T-helper 1 cell treated with Interleukin-12 subunit alpha and Interleukin-12 subunit beta and Interleukin-4 antibody, amounts not matched to agents 30 μg/mL and 1 μg/mL, for 36 hours (primary cell): Measurements from ENCODE around the gene F2RL3.

Experiments
- H3K27ac Mint-ChIP-seq: one replicate; pipeline ENCODE4 v1.8.0; 2021; ENCODE audit warnings: mild to moderate bottlenecking, mixed read lengths
- H3K27me3 Mint-ChIP-seq: one replicate; pipeline ENCODE4 v1.8.0; 2021; ENCODE audit warnings: low read depth, mixed read lengths
- H3K36me3 Mint-ChIP-seq: one replicate; pipeline ENCODE4 v1.8.0; 2021; ENCODE audit warnings: low read depth, mixed read lengths
- H3K4me1 Mint-ChIP-seq: one replicate; pipeline ENCODE4 v1.8.0; 2021; ENCODE audit warnings: low read depth, mixed read lengths
- H3K4me3 Mint-ChIP-seq: one replicate; pipeline ENCODE4 v1.8.0; 2021; ENCODE audit warnings: mild to moderate bottlenecking, moderate library complexity, mixed read lengths
- H3K9me3 Mint-ChIP-seq: one replicate; pipeline ENCODE4 v1.8.0; 2021; ENCODE audit warnings: mixed read lengths

Gene F2RL3

DNA sequence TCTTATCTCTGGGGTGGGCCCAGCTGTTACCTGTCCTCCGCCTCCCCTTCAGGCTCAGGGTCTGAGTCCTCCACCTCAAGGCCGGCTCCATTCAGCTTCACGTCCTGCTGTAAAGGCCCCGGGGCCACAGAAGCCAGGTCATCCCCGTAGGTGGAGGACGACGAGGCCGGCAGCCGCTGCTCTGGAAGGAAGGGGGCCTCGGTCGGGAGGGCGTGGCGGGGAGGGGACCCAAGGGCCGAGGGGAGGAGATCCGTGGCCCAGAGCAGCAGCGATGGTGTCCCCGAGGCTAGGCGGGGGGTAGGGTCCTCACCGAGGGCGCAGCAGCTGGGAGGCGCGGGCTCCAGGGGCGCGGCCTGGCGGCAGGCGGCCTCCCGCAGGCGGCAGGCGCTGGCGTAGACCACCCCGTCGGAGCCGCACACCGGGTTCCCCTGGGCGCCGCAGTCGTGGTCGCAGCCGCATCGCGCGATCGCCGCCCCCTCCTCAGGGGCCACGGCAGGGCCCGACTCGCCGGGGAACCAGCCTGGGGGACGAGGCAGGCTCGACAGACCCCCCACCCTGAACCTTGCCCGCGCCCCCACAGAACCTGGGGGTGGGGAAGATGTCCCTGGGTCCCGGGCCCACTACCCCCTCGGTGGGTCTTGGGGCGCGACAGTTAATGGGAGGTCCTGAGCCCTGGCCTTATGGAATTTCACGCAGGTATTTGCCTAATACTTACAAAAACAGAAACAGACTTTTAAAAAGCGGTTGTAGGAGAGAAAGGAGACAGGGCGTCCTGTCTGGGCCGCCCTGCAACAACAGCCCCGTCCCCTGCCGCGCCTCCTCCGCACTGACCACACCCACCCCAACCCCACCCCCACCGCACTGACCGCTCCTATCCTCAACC, 7.6 kb downstream of the F2RL3 start:
- H3K9me3 Mint-ChIP-seq, result no peaks in the 10 kb centered on the region
- H3K27me3 Mint-ChIP-seq, result peaks cover 35% of the 10 kb centered on the region
- no peaks in the 10 kb centered on the region for H3K36me3 Mint-ChIP-seq
- H3K4me1 Mint-ChIP-seq, result peaks cover 19% of the 10 kb centered on the region
- peak overlapping the region; percentile 65 for H3K4me3 Mint-ChIP-seq
- peak overlapping the region; percentile 71 for H3K27ac Mint-ChIP-seq

- H3K9me3 Mint-ChIP-seq, result no peaks in the 10 kb centered on the region
- peaks cover 35% of the 10 kb centered on the region for H3K27me3 Mint-ChIP-seq
- H3K4me1 Mint-ChIP-seq, result peaks cover 19% of the 10 kb centered on the region
- peak overlapping the region; percentile 71 for H3K27ac Mint-ChIP-seq
- H3K36me3 Mint-ChIP-seq, result no peaks in the 10 kb centered on the region
- peak overlapping the region; percentile 65 for H3K4me3 Mint-ChIP-seq
Measured at GRCh38 chr19:16897029-16897855, 8.4 kb downstream of the F2RL3 start.

- Mint-ChIP-seq H3K4me3 (peak overlapping the region; percentile 25), H3K9me3 (no peaks in the 10 kb centered on the region), H3K27me3 (peaks cover 29% of the 10 kb centered on the region), H3K27ac (peak overlapping the region; percentile 76), H3K4me1 (peaks cover 19% of the 10 kb centered on the region), H3K36me3 (no peaks in the 10 kb centered on the region)
Measured at GRCh38 chr19:16897856-16898161, 9.0 kb downstream of the F2RL3 start.

DNA sequence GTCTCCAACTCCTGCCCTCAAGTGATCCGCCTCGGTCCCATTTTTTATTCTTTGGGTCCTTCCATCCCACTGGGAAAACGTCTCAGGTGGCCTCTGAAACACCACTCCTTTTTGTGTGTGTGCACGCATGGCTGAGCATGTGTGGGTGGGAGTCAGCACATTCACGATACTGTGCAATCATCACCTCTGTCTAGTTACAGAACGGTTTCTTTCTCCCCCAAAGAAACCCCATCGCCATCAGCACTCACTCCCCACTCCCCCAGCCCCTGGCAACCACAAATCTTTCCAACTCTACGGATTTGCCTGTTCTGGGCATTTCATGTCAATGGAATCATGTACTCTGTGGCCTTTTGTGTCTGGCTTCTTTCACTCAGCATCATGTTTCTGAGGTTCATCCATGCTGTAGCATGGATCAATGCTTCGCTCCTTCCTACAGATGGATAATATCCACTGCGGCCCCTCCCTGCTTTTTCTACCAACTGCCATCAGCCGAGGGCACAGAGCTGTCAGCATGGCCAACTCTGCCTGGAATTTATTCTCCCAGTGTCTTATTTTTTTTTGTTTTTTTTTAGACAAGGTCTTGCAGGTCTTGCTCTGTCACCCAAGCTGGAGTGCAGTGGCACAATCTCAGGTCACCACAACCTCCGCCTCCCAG, 9.7 kb downstream of the F2RL3 start:
- peak overlapping the region; percentile 70 for H3K4me3 Mint-ChIP-seq
- H3K27ac Mint-ChIP-seq, result peak overlapping the region; percentile 76
- peaks cover 16% of the 10 kb centered on the region for H3K4me1 Mint-ChIP-seq
- H3K9me3 Mint-ChIP-seq, result no peaks in the 10 kb centered on the region
- peaks cover 25% of the 10 kb centered on the region for H3K27me3 Mint-ChIP-seq
- H3K36me3 Mint-ChIP-seq, result no peaks in the 10 kb centered on the region

DNA sequence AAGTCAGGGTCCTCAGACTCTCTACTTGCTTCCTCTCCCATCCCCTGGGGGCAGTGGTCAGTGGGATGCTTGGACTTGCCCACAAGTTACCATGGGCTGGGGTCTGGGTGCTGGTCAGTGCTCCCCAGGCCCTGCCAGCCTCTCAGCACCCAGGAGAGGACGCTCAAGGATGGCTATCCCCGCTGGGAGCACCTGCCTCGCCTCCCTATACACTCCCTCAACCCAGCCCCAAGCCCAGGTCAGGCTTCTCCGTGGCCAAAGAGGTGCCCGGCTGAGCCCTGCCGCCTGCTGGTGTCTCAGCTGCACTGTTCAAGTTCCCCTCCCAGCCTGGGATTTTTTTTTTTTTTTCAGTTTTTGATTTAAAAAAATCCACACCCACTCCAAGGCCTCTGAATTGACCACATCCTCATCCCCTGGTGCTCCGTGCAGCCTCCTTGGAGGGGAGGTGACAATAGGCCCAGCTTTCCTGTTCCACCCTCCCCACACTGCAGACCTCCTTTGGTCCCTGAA, 10.8 kb downstream of the F2RL3 start:
- peak overlapping the region; percentile 25 for H3K4me3 Mint-ChIP-seq
- no peaks in the 10 kb centered on the region for H3K9me3 Mint-ChIP-seq
- H3K36me3 Mint-ChIP-seq, result no peaks in the 10 kb centered on the region
- H3K4me1 Mint-ChIP-seq, result peaks cover 14% of the 10 kb centered on the region
- peaks cover 19% of the 10 kb centered on the region for H3K27me3 Mint-ChIP-seq
- peak overlapping the region; percentile 31 for H3K27ac Mint-ChIP-seq

- no peaks in the 10 kb centered on the region for H3K9me3 Mint-ChIP-seq
- no peak overlapping the region for H3K27ac Mint-ChIP-seq
- peaks cover 14% of the 10 kb centered on the region for H3K4me1 Mint-ChIP-seq
- peaks cover 8% of the 10 kb centered on the region for H3K27me3 Mint-ChIP-seq
- no peaks in the 10 kb centered on the region for H3K36me3 Mint-ChIP-seq
- no peak overlapping the region for H3K4me3 Mint-ChIP-seq
Measured at GRCh38 chr19:16901491-16902175, 12.8 kb downstream of the F2RL3 start.

- H3K4me3 Mint-ChIP-seq, result no peak overlapping the region
- H3K9me3 Mint-ChIP-seq, result no peaks in the 10 kb centered on the region
- H3K4me1 Mint-ChIP-seq, result peaks cover 14% of the 10 kb centered on the region
- H3K27me3 Mint-ChIP-seq, result peaks cover 8% of the 10 kb centered on the region
- no peak overlapping the region for H3K27ac Mint-ChIP-seq
- H3K36me3 Mint-ChIP-seq, result no peaks in the 10 kb centered on the region
Measured at GRCh38 chr19:16902545-16902944, 13.7 kb downstream of the F2RL3 start.

DNA sequence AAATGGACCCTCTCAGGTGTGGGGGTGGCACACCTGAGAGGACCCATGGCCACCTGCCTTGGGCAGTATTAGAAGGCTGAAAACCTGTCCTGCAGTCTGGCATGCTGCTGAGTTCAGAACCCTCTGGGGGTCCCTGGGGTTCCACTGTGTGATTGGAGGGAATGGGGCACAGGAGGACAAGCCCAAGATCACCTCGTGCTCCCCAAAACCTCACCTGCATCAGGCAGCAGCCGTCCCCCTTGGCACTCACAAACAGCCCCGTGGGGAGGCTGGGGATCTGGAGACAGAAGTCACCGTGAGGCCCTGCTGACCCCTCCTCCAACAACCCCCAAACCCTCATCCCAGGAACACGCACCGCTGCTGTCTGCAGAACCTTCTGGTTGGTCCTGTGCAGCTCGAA, 14.5 kb downstream of the F2RL3 start:
- Mint-ChIP-seq H3K9me3 (no peaks in the 10 kb centered on the region), H3K27ac (no peak overlapping the region), H3K27me3 (peaks cover 5% of the 10 kb centered on the region), H3K4me1 (peaks cover 13% of the 10 kb centered on the region), H3K4me3 (no peak overlapping the region), H3K36me3 (no peaks in the 10 kb centered on the region)

DNA sequence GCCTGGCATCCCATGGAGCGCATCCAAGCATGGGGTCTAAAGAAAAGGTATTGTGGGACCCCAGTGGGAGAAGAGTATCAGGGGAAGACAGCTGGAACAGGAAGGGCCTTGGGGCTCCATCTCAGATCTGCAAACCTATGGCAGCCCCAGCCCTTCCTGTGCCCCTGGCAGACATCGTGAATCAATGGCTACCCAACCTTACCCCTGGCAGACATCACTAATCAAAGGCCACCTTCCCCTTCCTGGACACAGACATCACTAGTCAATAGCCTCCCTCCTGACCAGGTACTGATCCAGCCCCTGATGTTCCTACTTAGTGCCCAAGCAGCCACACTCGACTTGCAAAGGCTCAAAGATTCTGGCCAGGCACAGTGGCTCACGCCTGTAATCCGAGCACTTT, 15.8 kb downstream of the F2RL3 start:
- peaks cover 4% of the 10 kb centered on the region for H3K4me1 Mint-ChIP-seq
- no peaks in the 10 kb centered on the region for H3K36me3 Mint-ChIP-seq
- no peaks in the 10 kb centered on the region for H3K27me3 Mint-ChIP-seq
- H3K4me3 Mint-ChIP-seq, result no peak overlapping the region
- no peaks in the 10 kb centered on the region for H3K9me3 Mint-ChIP-seq
- no peak overlapping the region for H3K27ac Mint-ChIP-seq

DNA sequence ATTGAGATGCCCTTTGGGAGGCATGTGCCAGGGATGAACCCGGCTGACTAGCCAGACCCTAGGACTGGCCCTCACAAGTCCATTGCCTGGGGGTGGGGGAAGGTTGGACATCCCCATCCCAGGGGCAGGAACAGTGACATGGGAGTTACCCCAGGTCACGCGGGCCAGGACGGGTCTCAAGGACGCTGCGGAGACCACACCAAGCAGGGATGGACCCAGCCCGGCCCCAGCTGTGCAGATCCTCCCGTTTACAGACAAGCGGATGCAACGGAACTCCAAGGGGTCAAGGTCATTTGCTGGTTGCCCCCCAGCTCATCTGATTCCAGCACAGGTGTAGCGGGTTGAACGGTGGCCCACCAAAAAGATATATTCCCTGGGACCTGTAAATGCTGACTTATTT, 20.0 kb downstream of the F2RL3 start:
- H3K27me3 Mint-ChIP-seq, result no peaks in the 10 kb centered on the region
- no peaks in the 10 kb centered on the region for H3K4me1 Mint-ChIP-seq
- peaks cover 24% of the 10 kb centered on the region for H3K9me3 Mint-ChIP-seq
- no peaks in the 10 kb centered on the region for H3K36me3 Mint-ChIP-seq
- H3K27ac Mint-ChIP-seq, result no peak overlapping the region
- no peak overlapping the region for H3K4me3 Mint-ChIP-seq

DNA sequence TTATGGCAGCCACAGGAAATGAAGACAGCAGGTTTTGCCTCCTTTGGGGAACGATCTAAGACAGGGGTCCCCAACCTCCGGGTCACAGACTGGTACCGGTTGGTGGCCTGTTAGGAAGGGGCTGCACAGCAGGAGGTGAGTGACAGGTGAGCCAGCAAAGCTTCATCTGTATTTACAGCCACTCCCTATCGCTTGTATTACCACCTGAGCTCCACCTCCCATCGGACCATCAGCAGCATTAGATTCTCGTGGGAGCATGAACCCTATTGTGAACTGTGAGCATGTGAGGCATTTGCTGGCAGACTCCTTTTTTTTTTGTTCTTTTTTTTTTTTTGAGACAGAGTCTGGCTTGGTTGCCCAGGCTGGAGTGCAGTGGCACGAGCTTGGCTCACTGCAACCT, 22.2 kb downstream of the F2RL3 start:
- Mint-ChIP-seq H3K27me3 (no peaks in the 10 kb centered on the region), H3K36me3 (no peaks in the 10 kb centered on the region), H3K4me1 (no peaks in the 10 kb centered on the region), H3K9me3 (peaks cover 24% of the 10 kb centered on the region), H3K27ac (no peak overlapping the region), H3K4me3 (no peak overlapping the region)

GRCh38 chr19:16912780-16913179, 24.0 kb downstream of the F2RL3 start:
- no peak overlapping the region for H3K4me3 Mint-ChIP-seq
- no peak overlapping the region for H3K27ac Mint-ChIP-seq
- no peaks in the 10 kb centered on the region for H3K27me3 Mint-ChIP-seq
- no peaks in the 10 kb centered on the region for H3K4me1 Mint-ChIP-seq
- H3K36me3 Mint-ChIP-seq, result no peaks in the 10 kb centered on the region
- H3K9me3 Mint-ChIP-seq, result peaks cover 27% of the 10 kb centered on the region

DNA sequence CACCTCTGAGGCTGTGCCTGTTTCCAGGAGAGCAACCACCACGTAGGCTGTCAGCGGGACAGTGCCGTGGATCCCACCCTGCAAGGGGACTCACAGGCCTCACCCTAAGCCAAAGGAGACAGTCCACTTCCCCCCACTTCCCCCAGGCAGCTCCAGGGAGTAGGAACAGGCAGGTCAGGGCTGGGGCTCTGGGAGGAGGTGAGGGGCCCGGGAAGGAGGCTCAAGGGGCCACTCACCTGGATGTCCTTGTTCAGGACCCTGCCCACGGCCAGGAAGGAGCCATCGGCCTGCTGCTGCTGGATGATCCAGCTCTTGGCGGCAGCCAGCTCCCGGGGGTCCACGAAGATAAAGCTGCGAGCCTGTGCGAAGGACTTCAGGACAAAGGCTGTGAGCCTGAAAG, 25.6 kb downstream of the F2RL3 start:
- Mint-ChIP-seq H3K4me1 (no peaks in the 10 kb centered on the region), H3K4me3 (no peak overlapping the region), H3K27ac (no peak overlapping the region), H3K9me3 (peaks cover 30% of the 10 kb centered on the region), H3K36me3 (no peaks in the 10 kb centered on the region), H3K27me3 (no peaks in the 10 kb centered on the region)

DNA sequence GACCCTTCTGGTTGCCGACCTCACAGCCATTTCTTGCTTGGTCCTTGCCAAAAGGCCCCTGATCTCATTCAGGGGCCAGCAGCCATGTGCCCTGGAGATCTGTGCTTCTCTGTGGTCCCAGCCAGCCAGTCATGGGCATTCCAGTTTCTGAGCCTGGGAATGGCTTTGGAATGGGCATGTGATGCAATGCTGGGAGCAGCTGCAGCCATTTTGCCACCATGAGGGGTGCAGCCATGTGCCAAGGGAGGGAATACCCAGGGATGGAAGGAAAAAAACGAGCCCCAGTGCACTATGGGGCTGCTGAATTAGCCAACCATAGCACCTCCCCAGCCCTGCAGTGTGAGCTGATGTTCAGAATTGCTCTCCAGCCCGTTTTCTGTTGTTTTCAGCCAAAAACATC, 26.3 kb downstream of the F2RL3 start:
- Mint-ChIP-seq H3K9me3 (peaks cover 36% of the 10 kb centered on the region), H3K36me3 (no peaks in the 10 kb centered on the region), H3K4me1 (no peaks in the 10 kb centered on the region), H3K27me3 (no peaks in the 10 kb centered on the region), H3K27ac (no peak overlapping the region), H3K4me3 (no peak overlapping the region)
